ENCODE results near the gene HEY2.
A peak's percentile ranks its signal among the peaks of the same experiment; 100 is the strongest.

HEY2 gene

DNA sequence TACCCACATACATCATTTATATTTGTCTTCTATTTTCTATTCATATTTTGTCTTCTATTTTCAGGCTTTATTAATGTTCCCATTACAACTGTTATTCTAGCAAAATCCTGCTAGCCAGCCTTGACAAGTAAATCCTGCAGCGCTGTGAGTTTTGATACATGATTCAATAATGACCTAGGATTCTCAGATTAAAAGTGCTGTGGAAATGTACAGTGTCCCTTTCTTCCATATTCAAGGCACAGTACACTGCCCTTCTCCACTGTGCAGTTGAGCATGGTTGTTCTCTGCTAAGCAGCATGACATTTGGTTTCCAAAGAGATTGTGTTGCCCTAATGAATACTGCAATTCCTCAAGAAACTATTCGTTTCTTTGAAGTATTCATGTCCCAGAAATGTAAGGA lies 5.8 kb upstream of the HEY2 start:
- no peak for DNase-seq (ENCODE audit: low read depth)
- H3K4me3 ChIP-seq (ENCODE audit: low read length): no peak overlapping the region
- TF ChIP-seq, protein P1, sequence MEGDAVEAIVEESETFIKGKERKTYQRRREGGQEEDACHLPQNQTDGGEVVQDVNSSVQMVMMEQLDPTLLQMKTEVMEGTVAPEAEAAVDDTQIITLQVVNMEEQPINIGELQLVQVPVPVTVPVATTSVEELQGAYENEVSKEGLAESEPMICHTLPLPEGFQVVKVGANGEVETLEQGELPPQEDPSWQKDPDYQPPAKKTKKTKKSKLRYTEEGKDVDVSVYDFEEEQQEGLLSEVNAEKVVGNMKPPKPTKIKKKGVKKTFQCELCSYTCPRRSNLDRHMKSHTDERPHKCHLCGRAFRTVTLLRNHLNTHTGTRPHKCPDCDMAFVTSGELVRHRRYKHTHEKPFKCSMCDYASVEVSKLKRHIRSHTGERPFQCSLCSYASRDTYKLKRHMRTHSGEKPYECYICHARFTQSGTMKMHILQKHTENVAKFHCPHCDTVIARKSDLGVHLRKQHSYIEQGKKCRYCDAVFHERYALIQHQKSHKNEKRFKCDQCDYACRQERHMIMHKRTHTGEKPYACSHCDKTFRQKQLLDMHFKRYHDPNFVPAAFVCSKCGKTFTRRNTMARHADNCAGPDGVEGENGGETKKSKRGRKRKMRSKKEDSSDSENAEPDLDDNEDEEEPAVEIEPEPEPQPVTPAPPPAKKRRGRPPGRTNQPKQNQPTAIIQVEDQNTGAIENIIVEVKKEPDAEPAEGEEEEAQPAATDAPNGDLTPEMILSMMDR (conservative IDR thresholded peaks at IDR 0.05; ENCODE audit: low read depth, low read length): no peak

DNA sequence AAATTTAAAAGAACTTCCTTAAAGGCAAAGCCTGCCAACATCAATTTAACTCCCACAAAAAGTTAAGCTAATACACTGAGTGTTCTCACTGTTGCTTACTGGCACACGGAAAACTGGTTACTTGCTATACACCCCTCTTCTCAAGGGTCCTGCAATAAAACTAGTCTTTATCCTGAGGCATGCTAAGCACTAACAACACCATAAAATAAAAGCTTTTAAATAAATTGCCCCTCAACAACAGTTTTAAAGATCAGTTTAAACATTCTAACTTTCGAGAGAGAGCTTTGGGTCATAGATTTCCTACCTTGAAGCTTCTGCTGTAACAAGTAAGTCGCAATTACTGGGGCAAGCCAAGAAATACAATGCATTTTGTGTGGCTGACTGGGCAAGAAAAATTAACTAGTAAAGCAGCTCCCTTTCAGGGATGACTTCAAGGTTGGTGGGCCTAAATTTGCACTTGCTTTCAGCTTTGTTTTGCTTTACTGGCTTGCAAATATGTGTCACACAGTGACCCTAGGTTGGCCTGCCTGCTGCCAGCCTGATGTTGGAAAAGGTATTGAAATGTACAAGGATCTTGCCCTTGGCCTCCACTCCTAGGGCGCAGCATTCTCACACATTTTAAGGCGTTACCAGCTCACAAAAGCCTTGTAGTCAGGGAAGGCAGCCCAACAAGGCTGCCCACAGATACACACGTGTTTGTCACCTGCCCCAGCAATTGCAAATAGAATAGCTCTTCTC lies 4.0 kb upstream of the HEY2 start:
- DNase-seq (ENCODE audit: low read depth): no peak
- TF ChIP-seq, protein P1 (conservative IDR thresholded peaks at IDR 0.05; ENCODE audit: low read depth, low read length): no peak
- no peak overlapping the region for H3K4me3 ChIP-seq (ENCODE audit: low read length)

DNA sequence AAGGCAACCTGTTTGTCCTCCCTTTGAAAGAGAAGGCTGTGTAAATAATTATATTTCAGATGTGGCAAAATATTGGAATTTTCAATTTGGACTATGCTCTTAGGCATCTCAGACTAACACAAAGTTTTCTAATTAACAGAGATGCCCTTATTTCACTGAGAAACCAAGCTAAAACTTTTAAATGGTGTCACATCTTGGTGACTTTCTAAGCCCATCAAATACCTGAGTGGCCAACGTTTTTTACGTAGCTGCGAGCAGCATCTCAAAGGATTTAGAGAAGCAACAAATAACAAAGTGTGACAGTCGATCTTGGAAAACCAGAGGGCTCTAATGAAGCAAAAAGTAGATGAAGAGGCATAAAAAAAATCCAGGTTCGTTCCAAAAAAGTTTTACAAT lies 3.4 kb upstream of the HEY2 start:
- DNase-seq (ENCODE audit: low read depth): no peak
- TF ChIP-seq, protein P1 (conservative IDR thresholded peaks at IDR 0.05; ENCODE audit: low read depth, low read length): no peak
- no peak overlapping the region for H3K4me3 ChIP-seq (ENCODE audit: low read length)

DNA sequence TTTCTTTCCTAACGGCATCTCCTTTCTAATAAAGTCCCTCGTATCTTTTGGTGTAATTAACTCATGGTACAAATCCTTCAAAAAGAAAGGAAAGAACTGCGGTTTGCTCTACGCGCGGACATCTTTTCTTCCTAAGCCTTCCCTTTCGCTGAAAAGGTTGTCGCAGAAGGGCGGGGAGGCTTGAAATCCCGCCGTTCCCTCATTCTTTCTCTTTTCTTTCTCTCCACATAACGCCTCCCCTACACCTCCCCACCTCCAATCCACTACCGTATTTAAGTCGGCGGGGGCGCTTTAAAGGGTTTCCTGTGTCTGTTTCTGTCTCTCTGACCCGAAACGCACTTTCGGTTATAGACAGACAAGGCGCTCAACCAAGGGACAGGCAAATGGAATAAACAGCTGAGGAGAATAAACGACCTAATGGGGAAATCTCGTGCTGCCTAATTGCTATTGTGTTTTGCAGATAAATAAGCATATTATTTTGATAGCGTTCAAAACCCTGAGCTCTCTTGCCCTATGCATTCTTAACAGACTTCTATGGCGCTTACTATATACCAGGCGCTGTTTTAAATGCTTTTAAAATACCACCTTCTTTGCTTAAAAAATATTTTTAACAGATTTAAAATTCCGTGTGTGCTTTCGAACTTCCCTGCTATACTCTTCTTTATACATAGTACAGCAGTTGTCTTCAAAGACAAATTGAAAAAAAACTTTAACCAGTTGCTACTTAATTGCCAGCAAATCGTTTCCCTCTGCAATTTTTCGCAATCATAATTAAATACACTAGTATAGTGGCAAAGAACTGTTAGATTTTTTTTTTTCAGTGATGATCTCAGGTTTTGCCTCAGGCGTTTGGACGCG lies 2.5 kb upstream of the HEY2 start:
- TF ChIP-seq, protein P1 (conservative IDR thresholded peaks at IDR 0.05; ENCODE audit: low read depth, low read length): no peak
- DNase-seq (ENCODE audit: low read depth): no peak
- H3K4me3 ChIP-seq (ENCODE audit: low read length): peak overlapping the region; percentile 64

DNA sequence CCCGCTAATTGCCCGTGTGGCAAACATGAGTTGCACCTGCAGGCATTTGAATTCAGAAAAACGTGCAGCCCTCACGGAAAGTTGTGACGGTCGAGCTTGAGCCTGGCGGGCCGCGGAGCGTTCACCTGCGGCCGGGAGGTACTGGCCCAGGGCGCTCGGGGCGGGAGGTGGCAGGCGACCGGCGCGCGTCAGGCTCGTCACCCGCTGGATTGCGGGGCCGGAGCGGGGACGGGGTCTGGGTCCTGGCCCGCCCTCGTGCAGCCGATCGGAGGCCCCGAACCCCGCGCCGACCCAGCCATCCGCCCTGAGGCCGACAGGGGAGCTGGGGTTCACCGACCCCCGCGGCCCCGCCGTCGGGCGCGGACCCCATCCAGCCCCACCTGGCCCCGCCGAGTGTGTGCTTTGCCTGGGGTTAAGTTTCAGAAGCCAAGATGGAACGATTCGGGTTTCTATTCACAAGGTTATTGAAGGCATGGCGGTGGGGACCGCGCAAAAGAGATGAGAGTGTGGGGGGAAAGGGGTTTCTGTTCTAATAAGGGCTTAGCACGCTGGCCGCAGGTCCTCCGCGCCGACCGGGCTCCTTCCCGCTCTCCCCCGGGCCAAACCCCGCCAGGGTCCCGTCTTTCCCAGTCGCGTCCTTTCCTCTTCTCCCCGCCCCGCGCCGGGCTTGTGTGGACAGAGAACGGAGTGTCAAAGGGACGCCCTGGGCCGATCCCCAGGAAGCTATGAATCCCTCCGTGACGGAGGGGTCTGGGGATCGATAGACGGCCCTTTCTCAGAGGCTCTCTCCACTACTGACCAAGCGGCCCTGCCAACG lies 1.6 kb upstream of the HEY2 start:
- DNase-seq (ENCODE audit: low read depth): no peak
- H3K4me3 ChIP-seq (ENCODE audit: low read length): peak overlapping the region; percentile 64
- TF ChIP-seq, protein P1 (conservative IDR thresholded peaks at IDR 0.05; ENCODE audit: low read depth, low read length): no peak

DNA sequence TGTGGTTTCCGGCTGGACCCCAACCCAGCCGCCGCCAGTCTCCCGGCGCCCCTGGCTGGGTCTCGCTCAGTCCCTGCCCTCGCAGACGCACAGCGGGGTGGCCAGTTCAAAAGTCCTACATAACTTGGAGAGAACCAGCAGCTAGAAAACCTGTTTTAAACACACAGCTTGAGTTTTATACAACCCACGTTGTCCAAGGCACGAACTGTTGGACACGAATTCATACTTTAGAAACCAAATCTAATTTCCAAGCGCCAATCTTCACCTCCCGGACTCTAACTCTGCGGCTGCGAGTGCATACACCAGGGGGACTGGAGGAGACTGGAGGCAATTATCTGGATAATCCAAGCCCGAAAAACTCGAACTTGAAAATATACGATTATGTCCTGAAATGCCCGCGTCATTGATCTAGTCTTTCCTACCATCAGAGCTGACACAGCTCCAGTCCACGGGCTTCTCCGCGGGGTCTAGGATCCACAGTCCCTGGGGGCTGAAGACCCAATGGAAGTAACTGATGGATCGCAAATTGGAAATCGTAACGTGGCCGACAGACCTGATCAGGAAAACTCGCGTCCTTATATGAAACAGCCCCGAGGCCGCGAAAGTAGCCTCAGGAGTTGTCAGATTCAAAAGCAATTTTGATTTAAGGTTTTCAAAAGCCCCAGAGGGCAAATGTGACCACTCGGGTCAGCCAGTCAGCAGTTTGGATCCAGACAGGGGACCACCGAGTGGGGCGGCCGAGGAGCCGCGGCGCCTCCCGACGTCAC lies 843 bp upstream of the HEY2 start:
- no peak for DNase-seq (ENCODE audit: low read depth)
- peak overlapping the region; percentile 64 for H3K4me3 ChIP-seq (ENCODE audit: low read length)
- TF ChIP-seq, protein P1 (conservative IDR thresholded peaks at IDR 0.05; ENCODE audit: low read depth, low read length): no peak

All from retinal pigment epithelial cell (primary cell).